Stimulated activated CD8-positive, alpha-beta memory T cell treated with anti-CD3 and anti-CD28 coated beads, Interleukin-2, amount 100 ng/mL, for 48 hours (primary cell): ENCODE data around the gene CTIF.

ENCODE experiments used
- DNase-seq, 2 donors: peaks; one replicate each; pipeline ENCODE4 v3.0.0-alpha.2; 2020; ENCODE audit warnings: low read depth in 2 of 2

The CTIF gene

DNA sequence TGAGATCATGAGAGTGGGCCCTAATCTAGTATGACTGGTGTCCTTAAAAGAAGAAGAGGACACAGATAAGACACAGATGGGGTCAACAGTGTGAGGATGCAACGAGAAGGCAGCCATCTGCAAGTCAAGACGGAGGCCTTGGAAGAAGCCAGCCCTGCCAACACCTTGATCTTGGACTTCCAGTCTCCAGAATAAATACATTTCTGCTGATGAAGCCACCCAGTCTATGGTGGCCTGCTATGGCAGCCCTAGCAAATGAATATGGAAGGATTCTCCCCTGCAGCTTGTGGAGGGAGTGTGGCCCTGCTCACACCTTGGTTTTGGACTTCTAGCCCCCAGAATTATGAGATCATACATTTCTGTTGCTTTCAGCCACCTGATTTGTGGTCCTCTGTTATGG, 12.3 kb downstream of the CTIF start:
- no peak for DNase-seq

DNA sequence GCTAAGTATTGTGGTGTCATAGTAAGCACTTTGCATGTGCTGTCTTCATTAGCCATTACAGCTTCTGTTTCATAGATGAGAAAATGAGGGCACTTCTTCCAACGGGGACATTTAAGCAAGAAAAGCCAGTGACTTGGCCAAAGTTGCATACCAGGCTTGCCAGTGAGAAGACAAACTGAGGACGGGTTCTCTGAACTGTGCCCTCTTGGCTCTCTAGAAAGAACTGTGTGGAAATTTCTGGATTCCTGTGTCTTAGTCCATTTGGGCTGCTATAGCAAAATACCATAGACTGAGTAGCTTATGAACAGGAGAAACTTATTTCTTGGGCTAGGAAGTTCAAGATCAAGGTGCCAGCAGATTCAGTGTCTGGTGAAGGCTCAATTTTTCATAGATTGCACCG, 13.3 kb downstream of the CTIF start:
- no peak for DNase-seq

DNA sequence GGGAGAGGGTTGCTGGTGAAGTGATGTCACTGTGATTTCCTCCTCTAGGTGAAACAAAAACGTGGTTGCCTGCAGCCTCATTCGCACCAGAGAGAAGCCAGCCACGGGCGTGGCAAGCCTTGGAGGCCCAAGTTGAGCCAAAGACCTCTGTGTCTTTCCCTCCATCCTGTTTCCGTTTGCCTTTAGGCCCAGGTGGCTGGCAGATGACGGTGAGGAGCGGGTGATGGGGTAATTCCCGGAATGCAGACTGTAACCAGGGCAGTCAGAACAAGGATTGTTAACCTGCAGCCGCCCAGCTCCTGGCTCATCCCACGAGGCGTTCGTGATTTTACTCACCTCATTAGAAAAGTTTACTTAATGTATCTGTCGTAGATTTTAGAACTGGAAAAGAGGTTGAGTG, 14.4 kb downstream of the CTIF start:
- no peak for DNase-seq

DNA sequence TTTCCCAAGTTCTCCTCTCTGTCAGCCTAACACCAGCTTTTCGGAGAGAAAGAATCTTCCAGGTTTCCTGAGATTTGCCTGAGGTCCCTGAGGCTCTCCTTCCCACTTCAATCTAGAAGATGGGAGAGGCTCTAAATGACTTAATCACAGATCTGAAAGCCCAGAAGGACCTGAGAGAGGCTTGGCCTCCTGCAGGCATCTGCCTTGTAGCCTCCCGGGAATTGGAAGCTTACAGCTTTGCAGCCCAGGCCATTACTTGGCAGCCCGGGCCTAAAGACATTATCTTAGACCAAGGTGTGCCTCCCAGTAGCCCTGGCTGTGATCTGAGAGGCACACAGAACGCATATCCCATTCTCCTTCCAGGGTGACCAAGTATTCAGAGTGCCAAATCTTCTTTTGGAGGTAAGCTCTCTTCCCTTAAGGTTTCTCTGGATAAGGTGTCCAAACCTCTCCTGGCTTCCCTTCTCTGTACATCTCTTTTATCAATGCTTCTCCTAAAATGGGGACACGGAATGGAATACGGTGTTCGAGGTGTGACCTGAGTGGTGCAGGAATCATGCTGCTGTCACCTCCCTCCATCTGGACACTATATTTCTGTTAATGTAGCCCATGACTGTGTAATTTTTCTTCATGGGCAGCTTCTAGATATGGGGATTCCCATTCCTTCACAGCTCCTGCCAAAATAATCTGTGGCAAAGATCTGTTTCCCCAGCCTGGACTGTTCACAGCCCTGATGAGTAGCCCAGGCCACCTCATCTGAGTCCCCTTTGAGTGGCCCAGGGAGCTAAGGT, 16.0 kb downstream of the CTIF start:
- DNase-seq: no peak

DNA sequence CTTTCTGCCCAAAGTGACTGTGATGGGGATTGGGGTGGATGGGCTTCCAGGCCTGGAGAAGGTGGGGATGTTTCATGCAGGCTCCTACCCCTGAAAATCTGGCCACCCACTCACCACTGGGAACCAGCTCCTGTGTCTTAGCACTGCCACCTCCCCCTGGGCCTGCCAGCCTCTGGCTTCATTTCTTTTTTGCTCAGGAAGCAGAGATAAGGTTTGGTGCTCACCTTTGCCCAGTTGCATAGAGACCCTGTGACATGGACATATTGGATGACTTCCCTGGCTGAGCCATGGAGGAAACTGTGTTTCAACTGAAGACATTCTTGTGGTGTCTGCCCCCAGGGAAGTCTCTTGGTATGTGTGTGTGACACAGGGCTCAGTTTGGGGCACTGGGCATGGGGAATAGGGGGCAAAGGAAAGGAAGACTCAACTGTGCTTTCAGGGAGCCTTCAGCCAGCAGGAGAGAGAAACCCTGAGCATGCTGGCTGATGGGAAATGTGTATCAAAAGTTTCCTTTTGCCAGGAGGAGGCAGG, 16.7 kb downstream of the CTIF start:
- DNase-seq: no peak

DNA sequence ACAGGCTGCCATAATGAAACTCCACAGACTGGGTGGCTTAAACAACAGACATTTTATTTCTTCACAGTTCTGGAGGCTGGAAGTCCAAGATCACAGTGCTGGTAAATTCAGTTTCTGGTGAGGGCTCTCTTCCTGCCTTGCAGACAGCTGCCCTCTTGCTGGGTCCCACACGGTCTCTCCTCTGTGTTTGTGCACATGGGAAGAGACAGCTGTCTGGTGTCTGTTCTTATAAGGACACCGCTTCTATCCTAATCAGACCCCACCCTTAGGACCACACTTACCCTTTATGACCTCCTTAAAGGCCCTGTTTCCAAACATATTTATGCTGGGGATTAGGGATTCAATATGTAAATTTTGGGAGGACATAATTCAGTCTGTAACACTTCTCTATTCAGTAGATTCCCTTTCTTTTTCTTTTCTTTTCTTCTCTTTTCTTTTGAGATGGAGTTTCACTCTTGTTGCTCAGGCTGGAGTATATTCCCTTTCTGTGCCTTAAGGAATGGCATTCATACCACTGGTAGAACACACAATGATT, 18.9 kb downstream of the CTIF start:
- DNase-seq: no peak

DNA sequence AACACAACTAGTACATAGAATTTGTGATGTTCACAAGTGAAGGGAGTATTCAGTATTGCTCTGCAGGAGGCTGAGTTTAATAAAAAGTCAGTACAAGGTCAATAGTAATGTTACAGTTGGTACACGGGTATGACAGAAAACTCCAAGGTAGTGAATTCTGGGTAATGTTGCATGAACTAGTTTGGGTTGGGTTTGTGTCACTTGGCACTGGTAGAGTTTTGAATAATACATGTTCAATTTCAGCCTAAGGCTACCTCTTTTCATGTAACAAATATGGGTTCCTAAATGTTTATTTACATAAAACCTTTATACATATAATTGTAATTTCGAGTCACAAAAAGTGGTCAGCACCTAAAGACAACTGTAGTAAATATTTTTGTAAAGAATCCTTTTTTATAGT, 19.4 kb downstream of the CTIF start:
- DNase-seq: no peak

DNA sequence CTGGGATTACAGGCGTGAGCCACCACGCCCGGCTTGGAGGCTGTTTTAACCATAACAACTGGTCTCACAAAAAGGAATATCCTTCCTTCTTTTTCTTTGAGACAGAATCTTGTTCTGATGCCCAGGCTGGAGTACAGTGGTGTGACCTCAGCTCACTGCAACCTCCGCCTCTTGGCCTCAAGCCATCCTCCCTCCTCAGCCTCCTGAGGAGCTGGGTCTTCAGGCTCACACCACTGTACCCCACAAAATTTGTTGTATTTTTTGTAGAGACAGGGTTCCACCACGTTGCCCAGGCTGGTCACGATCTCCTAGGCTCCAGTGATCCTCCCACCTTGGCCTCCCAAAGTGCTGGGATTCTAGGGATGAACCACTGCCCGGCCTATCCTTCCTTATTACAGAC, 21.7 kb downstream of the CTIF start:
- DNase-seq: no peak

DNA sequence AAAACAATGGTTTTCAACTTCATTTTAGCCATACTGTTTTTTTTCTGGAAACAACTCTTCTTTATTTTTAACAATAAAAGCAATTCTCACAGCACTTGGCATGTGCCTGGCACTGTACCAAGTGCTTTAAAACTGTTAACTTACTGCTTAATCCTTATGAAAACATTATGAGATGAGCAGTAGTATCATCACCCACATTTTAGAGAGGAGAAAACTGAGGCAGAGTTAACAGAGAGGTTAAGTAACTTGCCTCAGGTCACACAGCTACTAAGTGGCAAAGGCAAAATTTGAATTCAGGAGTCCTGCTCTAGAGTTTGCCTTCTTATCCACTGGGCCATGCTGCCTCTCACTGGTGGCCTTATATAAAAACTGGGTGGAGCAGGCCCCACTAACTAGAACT, 23.2 kb downstream of the CTIF start:
- DNase-seq: no peak

DNA sequence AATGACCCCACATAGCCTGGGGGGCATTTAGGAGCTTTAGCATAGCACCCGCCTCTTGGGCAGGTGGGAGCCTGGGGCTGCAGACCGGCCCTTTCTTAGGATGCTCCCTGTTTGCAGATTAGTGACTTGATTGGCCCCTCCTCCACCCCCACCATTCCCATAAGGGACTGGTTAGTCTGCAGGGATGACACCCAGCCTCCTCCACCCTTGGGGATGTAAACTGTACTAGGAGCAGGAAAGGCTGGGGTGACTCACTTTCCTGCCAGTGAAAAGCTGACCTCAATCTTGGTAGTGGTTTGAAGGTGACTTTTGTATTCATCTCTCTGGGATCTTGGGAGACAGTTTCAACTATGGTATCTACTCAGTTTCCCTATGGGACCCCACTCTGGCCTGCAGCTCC, 24.2 kb downstream of the CTIF start:
- DNase-seq: no peak

DNA sequence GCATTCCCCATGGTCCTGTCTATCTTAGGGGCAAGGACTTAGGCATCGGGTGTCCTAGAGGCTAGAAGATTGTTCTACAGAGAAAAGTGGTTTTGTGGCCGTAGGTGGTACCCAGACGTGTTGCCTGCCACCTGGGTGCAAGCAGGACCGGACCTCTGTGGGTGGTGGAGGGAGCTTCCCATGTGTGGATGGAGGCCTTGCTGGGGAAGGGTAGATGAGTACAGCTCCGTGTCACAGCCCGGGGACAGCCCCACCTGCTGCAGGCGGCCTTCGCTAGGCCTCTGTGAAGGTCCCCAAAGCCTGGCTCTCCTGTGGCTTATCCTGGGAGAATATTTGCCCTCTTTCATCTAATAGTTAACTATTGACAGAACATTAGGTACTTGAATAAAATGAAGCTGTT, 25.3 kb downstream of the CTIF start:
- no peak for DNase-seq

DNA sequence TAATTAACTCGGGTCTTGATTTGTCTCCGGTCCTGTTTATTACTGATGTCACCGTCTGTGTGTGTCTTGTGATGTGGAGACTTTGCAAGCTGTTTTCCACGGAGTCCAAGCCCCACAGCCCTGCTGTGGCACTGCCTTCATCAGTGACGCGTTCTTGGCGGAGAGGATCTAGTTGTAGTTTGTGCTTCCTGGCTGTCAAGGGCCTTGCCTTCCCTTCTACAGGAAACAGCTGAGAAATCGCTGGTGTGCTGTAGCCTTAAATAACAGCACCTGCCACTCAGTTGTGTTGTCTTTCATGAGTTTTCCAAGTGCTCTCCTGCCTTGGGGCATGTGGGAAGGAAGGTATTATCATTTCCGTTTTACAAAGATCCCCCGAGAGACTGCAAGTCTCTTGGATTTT, 26.3 kb downstream of the CTIF start:
- DNase-seq: no peak

DNA sequence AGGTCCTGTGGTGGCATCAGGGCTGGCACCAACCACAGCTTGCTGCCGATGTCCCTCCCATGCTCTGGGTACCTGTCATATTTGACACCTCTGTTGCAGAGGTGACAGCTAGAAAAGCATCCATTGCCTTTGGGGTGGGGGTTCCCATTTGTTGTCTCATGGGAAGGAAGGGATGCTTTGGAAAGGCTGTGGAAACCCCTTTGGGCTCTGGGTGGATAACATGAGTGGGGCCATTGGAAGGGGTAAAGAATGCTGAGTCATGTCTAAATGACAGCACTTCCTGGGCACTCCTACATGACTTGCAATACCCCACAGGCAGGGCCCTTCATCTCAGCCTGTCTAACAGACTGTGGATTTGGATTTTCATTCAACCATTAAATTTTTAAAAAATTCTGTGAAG, 27.8 kb downstream of the CTIF start:
- no peak for DNase-seq

DNA sequence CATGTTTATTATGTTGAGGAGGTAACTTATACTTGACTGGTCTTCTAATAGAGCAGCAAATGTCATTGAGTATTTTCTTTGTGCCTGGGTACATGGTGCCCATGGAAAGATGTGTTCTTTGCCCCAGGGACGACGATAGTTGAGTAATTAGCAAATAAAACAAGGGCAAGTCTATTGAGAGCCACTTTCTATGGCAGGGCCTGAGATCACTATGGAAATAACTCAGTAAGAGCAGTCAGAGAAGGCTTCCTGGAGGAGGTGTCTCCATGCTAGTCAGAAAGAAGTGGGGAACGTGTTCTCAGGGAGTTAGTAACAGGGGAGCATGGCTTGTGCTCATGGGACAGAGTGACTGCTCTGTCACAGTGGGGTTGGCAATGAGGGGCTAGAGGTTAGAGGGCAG, 28.6 kb downstream of the CTIF start:
- DNase-seq: no peak

DNA sequence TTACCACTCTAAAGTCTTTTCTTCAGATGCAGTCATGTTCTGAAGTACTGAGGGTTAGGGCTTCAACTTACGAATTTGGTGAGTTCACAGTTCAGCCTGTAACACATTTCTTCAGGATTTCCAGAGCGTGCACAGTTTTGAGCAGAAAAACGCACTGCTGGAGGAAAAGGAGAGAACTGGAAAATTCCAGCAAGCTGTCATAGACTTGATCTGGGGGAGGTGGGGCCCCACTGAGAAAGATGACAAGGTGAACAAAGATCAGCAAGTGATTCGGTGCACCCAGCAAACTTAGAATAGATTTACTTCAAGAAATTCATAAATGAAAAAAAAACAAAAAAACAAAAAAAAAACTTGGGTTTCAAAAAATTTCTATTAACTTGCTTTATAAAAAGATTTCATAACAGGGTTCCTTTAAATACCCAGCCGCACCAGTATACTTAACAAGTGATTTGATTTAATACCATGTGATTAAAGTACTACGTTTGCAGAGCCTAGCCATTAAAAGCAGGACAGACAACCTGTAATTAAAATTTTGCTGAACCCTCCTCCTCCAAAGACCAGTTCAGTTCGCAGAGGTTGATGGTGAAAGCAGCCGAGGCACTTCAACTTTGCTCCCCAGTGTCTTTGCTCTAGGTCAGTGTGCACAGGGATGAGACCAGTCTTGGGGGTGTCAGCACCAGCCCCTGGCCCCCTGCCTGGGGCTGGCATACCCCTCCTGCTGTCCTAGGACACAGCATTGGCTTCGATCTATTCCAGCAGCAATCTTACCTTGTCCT, 30.5 kb downstream of the CTIF start:
- no peak for DNase-seq

DNA sequence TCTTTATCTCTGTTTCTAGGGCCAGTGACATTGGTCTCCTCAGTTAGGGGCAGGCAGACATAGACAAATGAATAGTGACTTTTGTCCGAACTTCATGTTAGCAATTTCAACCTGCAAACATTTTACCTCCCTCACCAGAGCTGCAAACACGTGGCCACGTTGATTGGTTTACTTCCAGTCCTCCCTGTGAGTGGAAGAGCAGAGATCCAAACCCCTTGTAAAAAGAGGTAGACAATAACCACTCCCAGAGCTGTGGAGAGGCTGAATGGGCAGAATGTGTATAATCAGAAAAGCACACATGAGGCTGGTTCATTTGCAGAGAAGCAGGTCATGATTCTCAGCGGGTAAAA, 31.1 kb downstream of the CTIF start:
- DNase-seq: no peak

DNA sequence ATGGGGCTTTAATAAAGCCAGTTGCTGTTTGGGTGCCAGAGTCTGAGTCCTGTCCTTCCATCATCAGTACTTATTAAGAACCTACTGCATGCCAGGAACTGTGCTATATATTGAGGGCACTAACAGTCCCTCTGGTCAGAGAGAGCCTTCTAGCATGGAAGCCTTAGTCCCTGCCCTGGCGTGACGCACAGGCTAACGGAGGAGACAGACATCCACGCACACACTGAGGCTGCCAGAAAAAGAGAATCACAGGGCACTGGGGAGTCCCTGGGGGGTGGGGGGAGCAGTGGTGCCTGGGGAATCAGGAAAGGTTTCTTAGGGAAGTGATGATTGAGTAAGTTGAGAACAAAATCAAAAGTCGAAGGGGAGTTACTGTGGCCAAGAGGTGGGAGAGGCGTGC, 31.5 kb downstream of the CTIF start:
- DNase-seq: no peak

DNA sequence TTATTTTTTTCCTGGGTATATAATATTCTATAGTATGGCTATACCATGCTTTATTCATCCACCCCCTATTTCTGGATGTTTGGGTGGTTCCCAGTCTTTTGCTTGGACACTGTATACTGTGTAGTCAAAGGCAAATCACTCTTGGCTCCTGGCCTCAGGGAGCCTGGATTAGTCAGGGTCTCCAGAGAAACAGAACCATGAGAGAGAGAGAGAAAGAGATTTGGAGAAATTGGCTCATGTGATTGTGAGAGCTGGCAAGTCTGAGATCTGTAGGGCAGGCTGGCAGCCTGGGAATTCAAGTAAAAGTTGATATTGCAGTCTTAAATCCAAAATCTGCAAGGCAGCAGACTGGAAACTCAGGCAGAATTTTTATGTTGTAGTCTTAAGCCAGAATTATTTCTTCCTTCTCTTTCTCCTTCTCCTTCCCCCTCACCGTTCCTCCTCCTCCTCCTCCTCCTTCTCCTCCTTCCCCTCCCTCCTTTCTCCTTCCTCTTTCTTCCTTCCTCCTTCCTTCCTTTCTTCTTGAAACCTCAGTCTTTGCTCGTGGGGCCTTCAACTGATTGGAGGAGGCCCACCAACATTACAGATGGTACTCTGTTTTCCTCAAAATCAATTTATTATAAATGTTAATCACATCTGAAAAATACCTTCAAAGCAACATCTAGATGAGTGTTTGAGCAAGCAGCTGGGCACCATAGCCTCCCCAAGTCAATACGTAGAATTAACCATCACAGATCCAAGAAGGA, 33.0 kb downstream of the CTIF start:
- DNase-seq: no peak

DNA sequence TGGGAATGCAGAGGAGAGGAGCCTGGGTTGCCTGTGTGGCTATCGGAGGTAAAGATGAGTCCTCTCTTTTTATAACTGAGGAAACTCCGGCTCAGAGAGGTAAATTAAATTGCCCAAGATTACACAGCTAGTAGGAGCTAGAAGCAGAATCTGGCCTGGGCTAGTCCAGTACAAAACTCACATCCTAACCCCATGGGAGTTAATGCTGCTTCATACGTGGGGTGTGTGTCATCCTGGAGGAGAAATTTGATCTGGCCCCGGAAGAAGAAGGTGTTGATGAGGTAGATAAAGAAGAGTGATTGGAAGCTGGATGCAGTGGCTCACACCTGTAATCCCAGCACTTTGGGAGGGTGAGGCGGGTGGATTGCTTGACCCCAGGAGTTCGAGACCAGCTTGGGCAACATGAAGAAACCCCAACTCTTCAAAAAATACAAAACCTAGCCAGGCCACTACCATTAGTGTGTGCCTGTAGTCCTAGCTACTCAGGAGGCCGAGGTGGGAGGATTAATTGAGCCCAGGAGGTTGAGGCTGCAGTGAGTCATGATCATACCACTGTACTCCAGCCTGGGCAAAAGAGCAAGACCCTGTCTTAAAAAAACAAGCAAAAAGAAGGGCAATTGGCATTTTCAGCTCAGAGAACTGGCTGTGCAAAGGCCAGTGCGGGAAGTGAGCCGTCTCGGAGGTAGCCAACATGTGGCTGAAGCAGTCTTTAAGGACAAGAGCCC, 33.7 kb downstream of the CTIF start:
- DNase-seq: no peak

DNA sequence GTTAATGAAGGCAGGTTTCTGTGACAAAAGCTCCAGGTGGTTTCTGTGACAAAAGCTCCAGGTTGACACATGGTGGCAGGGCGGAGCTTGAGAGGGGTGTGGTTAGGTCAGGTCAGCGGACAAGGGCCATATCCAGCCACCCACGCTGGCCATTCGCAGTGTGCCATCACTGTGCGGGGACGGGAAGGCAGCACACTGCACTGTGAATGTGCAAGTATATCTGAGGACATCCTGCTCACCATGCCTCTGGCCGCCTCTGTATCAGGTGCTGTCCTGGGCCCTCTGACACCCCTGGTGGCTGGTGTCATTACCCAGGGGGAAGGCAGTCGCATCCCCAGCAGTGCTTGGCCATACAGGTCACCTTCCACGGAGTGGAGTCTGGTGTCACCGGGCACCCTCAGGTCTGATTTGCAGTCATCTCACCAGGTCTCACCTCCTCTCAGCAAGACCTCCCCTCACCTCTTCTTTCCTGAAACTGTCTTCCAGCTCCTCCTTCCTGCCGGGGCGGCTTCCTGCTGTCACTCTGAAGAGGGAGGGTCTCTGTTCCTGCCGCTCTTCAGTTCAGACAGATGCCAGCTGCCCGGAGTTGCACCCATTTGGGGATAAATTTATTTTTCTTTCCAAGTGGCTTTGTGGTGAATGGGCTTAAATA, 34.9 kb downstream of the CTIF start:
- DNase-seq: no peak

DNA sequence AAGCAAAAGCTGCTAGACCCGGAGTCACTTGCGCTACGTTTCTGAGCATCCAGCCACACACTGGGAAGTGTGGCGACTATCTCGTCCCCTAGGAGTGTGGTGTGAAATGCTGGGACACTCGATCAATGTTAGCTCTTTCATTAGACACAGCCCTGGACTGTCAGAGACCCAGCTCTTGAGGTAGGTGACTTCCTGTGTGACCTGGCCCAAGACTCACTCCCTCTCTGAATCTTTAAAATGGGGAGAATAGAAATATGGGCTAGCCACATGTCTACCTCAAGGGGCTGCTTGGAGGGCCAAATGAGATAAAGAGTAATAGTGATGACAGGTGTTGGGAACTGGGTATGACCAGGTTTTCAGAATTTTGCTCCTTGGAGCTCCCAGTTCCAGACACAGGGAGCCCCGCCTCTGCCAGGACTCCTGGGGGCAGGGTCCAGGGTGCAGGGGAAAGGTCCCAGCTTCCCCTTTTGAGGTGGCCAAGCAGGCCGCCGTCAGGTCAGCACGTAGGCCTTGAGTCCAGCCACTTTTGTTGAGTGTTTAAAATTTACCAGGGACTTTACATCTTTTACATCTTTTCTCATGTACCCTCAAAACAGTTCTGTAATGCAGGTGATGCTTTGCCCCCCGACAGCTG, 36.0 kb downstream of the CTIF start:
- DNase-seq: no peak
